ENCODE measurements around the gene AIMP2.
"Not testable (repeated sequence)": the region's sequence is repeated elsewhere in the genome, so short reads cannot be mapped to it uniquely, and the experiment has no call there.

The AIMP2 gene

GRCh38 chr7:6027806-6028365 is 18.8 kb downstream of the AIMP2 start:
- Histone ChIP-seq H3K27ac (ENCODE audit: low read length) (no peak overlapping the region), H3K4me1 (ENCODE audit: control insufficient read depth in 1 of 2, insufficient read depth in 2 of 2, low read length in 2 of 2) (no peaks in the 10 kb centered on the region), H3K27me3 (ENCODE audit: low read depth, low read length) (no peaks in the 10 kb centered on the region), H3K36me3 (ENCODE audit: control insufficient read depth in 1 of 2, insufficient read depth in 2 of 2, low read length in 2 of 2) (peaks cover 36 to 75% of the 10 kb centered on the region in 2 donors), H3K4me3 (ENCODE audit: low read depth in 1 of 2, low read length in 2 of 2) (no peak overlapping the region), H3K9me3 (ENCODE audit: control insufficient read depth in 1 of 2, low read length in 2 of 2) (no peaks in the 10 kb centered on the region)

- Histone ChIP-seq H3K27me3 (ENCODE audit: low read depth, low read length) (no peaks in the 10 kb centered on the region), H3K27ac (ENCODE audit: low read length) (no peak overlapping the region), H3K9me3 (ENCODE audit: control insufficient read depth in 1 of 2, low read length in 2 of 2) (no peaks in the 10 kb centered on the region), H3K36me3 (ENCODE audit: control insufficient read depth in 1 of 2, insufficient read depth in 2 of 2, low read length in 2 of 2) (peaks cover 29 to 73% of the 10 kb centered on the region in 2 donors), H3K4me1 (ENCODE audit: control insufficient read depth in 1 of 2, insufficient read depth in 2 of 2, low read length in 2 of 2) (no peaks in the 10 kb centered on the region), H3K4me3 (ENCODE audit: low read depth in 1 of 2, low read length in 2 of 2) (no peak overlapping the region)
Observed at GRCh38 chr7:6028563-6028962, 19.5 kb downstream of the AIMP2 start.

- H3K36me3 ChIP-seq (ENCODE audit: control insufficient read depth in 1 of 2, insufficient read depth in 2 of 2, low read length in 2 of 2) = peaks cover 37 to 70% of the 10 kb centered on the region in 2 donors
- H3K27me3 ChIP-seq (ENCODE audit: low read depth, low read length) = no peaks in the 10 kb centered on the region
- no peak within 1 kb of the TSS for H3K27ac ChIP-seq (ENCODE audit: low read length)
- no peaks in the 10 kb centered on the region for H3K9me3 ChIP-seq (ENCODE audit: control insufficient read depth in 1 of 2, low read length in 2 of 2)
- no peak within 1 kb of the TSS for H3K4me3 ChIP-seq (ENCODE audit: low read depth in 1 of 2, low read length in 2 of 2)
- H3K4me1 ChIP-seq (ENCODE audit: control insufficient read depth in 1 of 2, insufficient read depth in 2 of 2, low read length in 2 of 2) = no peaks in the 10 kb centered on the region
Observed at GRCh38 chr7:6030988-6031387, 21.9 kb downstream of the AIMP2 start, which contains the start of gene ANKRD61. ANKRD61 (plus strand) TSS chr7:6031376; CDS start chr7:6031376, 0 bp downstream.

GRCh38 chr7:6031567-6031966 is 22.5 kb downstream of the AIMP2 start:
- H3K27me3 ChIP-seq (ENCODE audit: low read depth, low read length) = no peaks in the 10 kb centered on the region
- no peaks in the 10 kb centered on the region for H3K9me3 ChIP-seq (ENCODE audit: control insufficient read depth in 1 of 2, low read length in 2 of 2)
- no peak overlapping the region for H3K4me3 ChIP-seq (ENCODE audit: low read depth in 1 of 2, low read length in 2 of 2)
- no peak overlapping the region for H3K27ac ChIP-seq (ENCODE audit: low read length)
- H3K36me3 ChIP-seq (ENCODE audit: control insufficient read depth in 1 of 2, insufficient read depth in 2 of 2, low read length in 2 of 2) = peaks cover 41 to 68% of the 10 kb centered on the region in 2 donors
- H3K4me1 ChIP-seq (ENCODE audit: control insufficient read depth in 1 of 2, insufficient read depth in 2 of 2, low read length in 2 of 2) = no peaks in the 10 kb centered on the region

DNA sequence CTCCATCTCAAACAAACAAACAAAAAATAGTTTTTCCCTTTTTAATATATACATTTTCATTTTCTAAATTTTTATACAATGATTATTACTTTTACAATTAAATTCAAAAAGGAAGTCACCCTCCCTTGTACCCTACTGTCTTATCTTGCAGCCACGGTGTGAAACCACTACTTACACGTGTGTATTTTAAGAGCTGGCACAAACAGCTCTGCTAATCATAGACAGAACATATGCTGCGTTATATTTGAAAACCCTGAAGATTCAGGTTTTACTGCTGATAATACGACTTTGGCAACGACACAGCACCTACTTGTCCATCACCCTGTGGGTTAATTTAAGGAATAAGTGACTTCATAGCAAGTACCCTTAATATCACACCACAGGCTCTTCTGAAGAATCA is 23.1 kb downstream of the AIMP2 start:
- Histone ChIP-seq H3K27ac (ENCODE audit: low read length) (no peak overlapping the region), H3K36me3 (ENCODE audit: control insufficient read depth in 1 of 2, insufficient read depth in 2 of 2, low read length in 2 of 2) (peaks cover 41 to 66% of the 10 kb centered on the region in 2 donors), H3K4me3 (ENCODE audit: low read depth in 1 of 2, low read length in 2 of 2) (no peak overlapping the region), H3K4me1 (ENCODE audit: control insufficient read depth in 1 of 2, insufficient read depth in 2 of 2, low read length in 2 of 2) (no peaks in the 10 kb centered on the region), H3K9me3 (ENCODE audit: control insufficient read depth in 1 of 2, low read length in 2 of 2) (no peaks in the 10 kb centered on the region), H3K27me3 (ENCODE audit: low read depth, low read length) (no peaks in the 10 kb centered on the region)

DNA sequence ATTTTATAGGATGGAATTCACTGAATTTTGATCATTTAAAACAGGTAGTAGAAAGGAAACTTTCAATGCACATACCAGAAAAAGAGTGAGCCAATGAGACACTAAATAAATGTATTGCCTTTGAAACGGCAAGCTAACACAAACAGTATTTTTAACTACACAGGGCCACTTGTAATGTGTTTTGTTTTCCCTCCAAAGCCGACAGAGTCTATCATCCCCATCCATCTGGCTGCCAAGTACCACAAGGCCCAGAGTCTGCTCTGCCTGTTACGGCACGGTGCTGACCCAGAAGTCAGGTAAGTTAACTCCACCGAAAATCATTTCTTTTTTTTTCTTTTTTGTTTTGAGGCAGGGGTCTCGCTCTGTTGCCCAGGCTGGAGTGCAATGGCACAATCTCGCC is 23.6 kb downstream of the AIMP2 start:
- Histone ChIP-seq H3K4me3 (ENCODE audit: low read depth in 1 of 2, low read length in 2 of 2) (no peak overlapping the region), H3K4me1 (ENCODE audit: control insufficient read depth in 1 of 2, insufficient read depth in 2 of 2, low read length in 2 of 2) (no peaks in the 10 kb centered on the region), H3K36me3 (ENCODE audit: control insufficient read depth in 1 of 2, insufficient read depth in 2 of 2, low read length in 2 of 2) (peaks cover 44 to 66% of the 10 kb centered on the region in 2 donors), H3K27ac (ENCODE audit: low read length) (no peak overlapping the region), H3K9me3 (ENCODE audit: control insufficient read depth in 1 of 2, low read length in 2 of 2) (no peaks in the 10 kb centered on the region), H3K27me3 (ENCODE audit: low read depth, low read length) (no peaks in the 10 kb centered on the region)

- H3K27ac ChIP-seq (ENCODE audit: low read length) = no peak overlapping the region
- H3K27me3 ChIP-seq (ENCODE audit: low read depth, low read length) = no peaks in the 10 kb centered on the region
- no peaks in the 10 kb centered on the region for H3K9me3 ChIP-seq (ENCODE audit: control insufficient read depth in 1 of 2, low read length in 2 of 2)
- H3K4me1 ChIP-seq (ENCODE audit: control insufficient read depth in 1 of 2, insufficient read depth in 2 of 2, low read length in 2 of 2) = no peaks in the 10 kb centered on the region
- H3K4me3 ChIP-seq (ENCODE audit: low read depth in 1 of 2, low read length in 2 of 2) = no peak overlapping the region
- peaks cover 46 to 61% of the 10 kb centered on the region in 2 donors for H3K36me3 ChIP-seq (ENCODE audit: control insufficient read depth in 1 of 2, insufficient read depth in 2 of 2, low read length in 2 of 2)
Observed at GRCh38 chr7:6035165-6035564, 26.1 kb downstream of the AIMP2 start.

DNA sequence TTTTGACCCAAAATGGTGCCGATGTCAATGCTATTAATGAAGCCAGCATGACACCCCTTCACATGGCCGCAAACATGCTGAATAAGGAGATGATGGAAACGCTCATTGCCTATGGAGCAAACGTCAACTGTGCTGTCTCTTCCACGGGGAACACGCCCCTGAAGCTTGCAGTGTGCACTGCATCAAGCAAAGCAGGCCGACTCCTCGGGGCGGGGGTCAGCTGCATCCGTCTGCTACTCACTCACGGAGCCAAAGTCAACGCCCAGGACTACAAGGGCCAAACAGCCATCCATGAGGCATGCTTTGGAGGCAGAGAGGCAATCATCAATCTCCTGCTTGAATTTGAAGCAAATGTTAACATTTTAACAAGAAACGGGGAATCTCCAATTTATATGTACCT is 26.6 kb downstream of the AIMP2 start:
- Histone ChIP-seq H3K27me3 (ENCODE audit: low read depth, low read length) (no peaks in the 10 kb centered on the region), H3K27ac (ENCODE audit: low read length) (no peak overlapping the region), H3K36me3 (ENCODE audit: control insufficient read depth in 1 of 2, insufficient read depth in 2 of 2, low read length in 2 of 2) (peaks cover 51 to 66% of the 10 kb centered on the region in 2 donors), H3K4me1 (ENCODE audit: control insufficient read depth in 1 of 2, insufficient read depth in 2 of 2, low read length in 2 of 2) (no peaks in the 10 kb centered on the region), H3K4me3 (ENCODE audit: low read depth in 1 of 2, low read length in 2 of 2) (no peak overlapping the region), H3K9me3 (ENCODE audit: control insufficient read depth in 1 of 2, low read length in 2 of 2) (no peaks in the 10 kb centered on the region)

GRCh38 chr7:6049780-6050179 is 40.7 kb downstream of the AIMP2 start:
- Histone ChIP-seq H3K27ac (ENCODE audit: low read length) (no peak overlapping the region), H3K4me3 (ENCODE audit: low read depth in 1 of 2, low read length in 2 of 2) (no peak overlapping the region), H3K4me1 (ENCODE audit: control insufficient read depth in 1 of 2, insufficient read depth in 2 of 2, low read length in 2 of 2) (no peaks in the 10 kb centered on the region), H3K9me3 (ENCODE audit: control insufficient read depth in 1 of 2, low read length in 2 of 2) (no peaks in the 10 kb centered on the region), H3K36me3 (ENCODE audit: control insufficient read depth in 1 of 2, insufficient read depth in 2 of 2, low read length in 2 of 2) (peaks cover 16 to 48% of the 10 kb centered on the region in 2 donors), H3K27me3 (ENCODE audit: low read depth, low read length) (no peaks in the 10 kb centered on the region)

- not testable (repeated sequence) for H3K4me3 ChIP-seq (ENCODE audit: low read depth in 1 of 2, low read length in 2 of 2); H3K27ac ChIP-seq (ENCODE audit: low read length); H3K4me1 ChIP-seq (ENCODE audit: control insufficient read depth in 1 of 2, insufficient read depth in 2 of 2, low read length in 2 of 2); H3K9me3 ChIP-seq (ENCODE audit: control insufficient read depth in 1 of 2, low read length in 2 of 2); H3K27me3 ChIP-seq (ENCODE audit: low read depth, low read length)
- H3K36me3 ChIP-seq (ENCODE audit: control insufficient read depth in 1 of 2, insufficient read depth in 2 of 2, low read length in 2 of 2) = peaks cover 15 to 38% of the 10 kb centered on the region in 2 donors
Observed at GRCh38 chr7:6051185-6051584, 42.1 kb downstream of the AIMP2 start.

GRCh38 chr7:6056616-6057015 is 47.5 kb downstream of the AIMP2 start:
- no peak overlapping the region for H3K27ac ChIP-seq (ENCODE audit: low read length)
- no peaks in the 10 kb centered on the region for H3K9me3 ChIP-seq (ENCODE audit: control insufficient read depth in 1 of 2, low read length in 2 of 2)
- H3K36me3 ChIP-seq (ENCODE audit: control insufficient read depth in 1 of 2, insufficient read depth in 2 of 2, low read length in 2 of 2) = peaks cover 4 to 6% of the 10 kb centered on the region in 2 donors

More at GRCh38 chr7:6056616-6057015, 47.5 kb downstream of the AIMP2 start:
- Histone ChIP-seq H3K4me3 (ENCODE audit: low read depth in 1 of 2, low read length in 2 of 2) (no peak overlapping the region), H3K27me3 (ENCODE audit: low read depth, low read length) (no peaks in the 10 kb centered on the region), H3K4me1 (ENCODE audit: control insufficient read depth in 1 of 2, insufficient read depth in 2 of 2, low read length in 2 of 2) (peaks cover 0 to 17% of the 10 kb centered on the region in 2 donors)
